Osteocyte (in vitro differentiated cells): ENCODE results near the gene SERAC1. TPM values are rescaled to one million over a fixed set of nuclear protein-coding genes. Genes with fewer than 3 reads are reported as not detected.

ENCODE experiments used
- DNase-seq: peaks from one replicate; pipeline ENCODE4 v3.0.0; 2021; ENCODE audit warnings: mixed read lengths; ENCODE audit not compliant: unreplicated experiment; ENCODE audit errors: extremely low spot score
- H3K27ac Mint-ChIP-seq: one replicate; pipeline ENCODE4 v1.8.0; 2021; ENCODE audit warnings: mild to moderate bottlenecking, mixed read lengths; ENCODE audit not compliant: unreplicated experiment
- H3K27me3 Mint-ChIP-seq: one replicate; pipeline ENCODE4 v1.8.0; 2021; ENCODE audit warnings: mixed read lengths; ENCODE audit not compliant: unreplicated experiment
- H3K36me3 Mint-ChIP-seq: one replicate; pipeline ENCODE4 v1.8.0; 2021; ENCODE audit warnings: mixed read lengths; ENCODE audit not compliant: unreplicated experiment
- H3K4me1 Mint-ChIP-seq: one replicate; pipeline ENCODE4 v1.8.0; 2021; ENCODE audit warnings: mixed read lengths; ENCODE audit not compliant: unreplicated experiment
- H3K4me3 Mint-ChIP-seq: one replicate; pipeline ENCODE4 v1.8.0; 2021; ENCODE audit warnings: mild to moderate bottlenecking, moderate library complexity, mixed read lengths; ENCODE audit not compliant: unreplicated experiment
- H3K9me3 Mint-ChIP-seq: one replicate; pipeline ENCODE4 v1.8.0; 2021; ENCODE audit warnings: mixed read lengths; ENCODE audit not compliant: unreplicated experiment
- total RNA-seq: library from RNA; stranded (reverse); gene quantifications from 2 replicates; pipeline ENCODE4 v1.2.1, GENCODE V29; 2021
- TF ChIP-seq, protein P1 (sequence below): fragments of 200-600 bp; sonication (generic); IDR thresholded peaks from 2 replicates; pipeline ENCODE4 v1.5.0; 2021; ENCODE audit warnings: antibody characterized with exemption, mild to moderate bottlenecking, moderate library complexity

SERAC1 gene
- total RNA-seq, 1 donor from 2014 or later = 10.3 TPM

- TF ChIP-seq, protein P1, sequence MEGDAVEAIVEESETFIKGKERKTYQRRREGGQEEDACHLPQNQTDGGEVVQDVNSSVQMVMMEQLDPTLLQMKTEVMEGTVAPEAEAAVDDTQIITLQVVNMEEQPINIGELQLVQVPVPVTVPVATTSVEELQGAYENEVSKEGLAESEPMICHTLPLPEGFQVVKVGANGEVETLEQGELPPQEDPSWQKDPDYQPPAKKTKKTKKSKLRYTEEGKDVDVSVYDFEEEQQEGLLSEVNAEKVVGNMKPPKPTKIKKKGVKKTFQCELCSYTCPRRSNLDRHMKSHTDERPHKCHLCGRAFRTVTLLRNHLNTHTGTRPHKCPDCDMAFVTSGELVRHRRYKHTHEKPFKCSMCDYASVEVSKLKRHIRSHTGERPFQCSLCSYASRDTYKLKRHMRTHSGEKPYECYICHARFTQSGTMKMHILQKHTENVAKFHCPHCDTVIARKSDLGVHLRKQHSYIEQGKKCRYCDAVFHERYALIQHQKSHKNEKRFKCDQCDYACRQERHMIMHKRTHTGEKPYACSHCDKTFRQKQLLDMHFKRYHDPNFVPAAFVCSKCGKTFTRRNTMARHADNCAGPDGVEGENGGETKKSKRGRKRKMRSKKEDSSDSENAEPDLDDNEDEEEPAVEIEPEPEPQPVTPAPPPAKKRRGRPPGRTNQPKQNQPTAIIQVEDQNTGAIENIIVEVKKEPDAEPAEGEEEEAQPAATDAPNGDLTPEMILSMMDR = no peak
- H3K4me3 Mint-ChIP-seq = no peak overlapping the region
- H3K27me3 Mint-ChIP-seq = no peaks in the 10 kb centered on the region
- H3K27ac Mint-ChIP-seq = peak overlapping the region; percentile 58
- H3K9me3 Mint-ChIP-seq = no peaks in the 10 kb centered on the region
- H3K4me1 Mint-ChIP-seq = peaks cover 36% of the 10 kb centered on the region
- peak; percentile 67 for DNase-seq
- H3K36me3 Mint-ChIP-seq = peaks cover 68% of the 10 kb centered on the region
Measured at GRCh38 chr6:158085261-158086053, 82.6 kb downstream of the SERAC1 start.

GRCh38 chr6:158083455-158084325, 84.4 kb downstream of the SERAC1 start:
- no peak for DNase-seq
- TF ChIP-seq, protein P1 = no peak
- Mint-ChIP-seq H3K9me3 (no peaks in the 10 kb centered on the region), H3K4me3 (no peak overlapping the region), H3K4me1 (peaks cover 31% of the 10 kb centered on the region), H3K27ac (peak overlapping the region; percentile 28), H3K27me3 (no peaks in the 10 kb centered on the region), H3K36me3 (peaks cover 62% of the 10 kb centered on the region)

GRCh38 chr6:158081657-158081935, 86.5 kb downstream of the SERAC1 start:
- TF ChIP-seq, protein P1 = no peak
- no peak overlapping the region for H3K4me3 Mint-ChIP-seq
- H3K27me3 Mint-ChIP-seq = no peaks in the 10 kb centered on the region
- peaks cover 12% of the 10 kb centered on the region for H3K4me1 Mint-ChIP-seq
- no peak for DNase-seq
- H3K36me3 Mint-ChIP-seq = peaks cover 62% of the 10 kb centered on the region
- H3K27ac Mint-ChIP-seq = no peak overlapping the region
- H3K9me3 Mint-ChIP-seq = no peaks in the 10 kb centered on the region

DNA sequence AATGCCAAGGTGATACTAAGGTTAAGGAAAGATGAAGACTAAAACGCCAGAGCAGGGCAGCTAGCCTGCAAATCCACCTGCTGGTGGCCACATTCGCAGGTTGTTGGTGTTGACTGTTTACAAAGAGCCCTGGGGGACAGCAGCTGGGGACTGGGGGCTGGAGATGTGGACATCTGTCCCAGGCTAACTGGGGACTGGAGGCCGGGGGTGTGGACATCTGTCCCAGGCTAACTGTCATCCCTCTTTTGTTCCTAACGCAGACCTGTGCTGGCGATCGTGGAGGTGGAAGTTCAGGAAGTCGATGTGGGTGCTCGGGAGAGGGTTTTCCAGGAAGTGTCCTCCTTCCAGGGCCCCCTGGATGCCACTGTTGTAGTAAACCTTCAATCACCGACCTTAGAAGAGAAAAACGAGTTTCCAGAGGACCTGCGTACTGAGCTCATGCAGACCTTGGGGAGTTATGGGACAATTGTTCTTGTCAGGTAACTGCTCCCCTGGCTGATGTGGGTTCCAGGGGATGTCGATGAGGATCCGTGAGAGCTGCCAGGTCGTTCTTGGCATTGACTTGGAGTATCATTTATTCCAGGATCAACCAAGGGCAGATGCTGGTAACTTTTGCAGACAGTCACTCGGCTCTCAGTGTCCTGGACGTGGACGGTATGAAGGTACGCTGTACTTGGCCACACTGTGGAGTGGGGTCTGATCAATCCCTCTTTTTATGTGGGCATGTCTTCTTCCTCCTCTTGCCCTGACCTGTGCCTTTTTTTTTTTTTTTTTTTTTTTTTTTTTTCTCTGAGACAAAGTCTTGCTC, 87.0 kb downstream of the SERAC1 start:
- no peak overlapping the region for H3K4me3 Mint-ChIP-seq
- no peak overlapping the region for H3K27ac Mint-ChIP-seq
- DNase-seq = no peak
- peaks cover 68% of the 10 kb centered on the region for H3K36me3 Mint-ChIP-seq
- TF ChIP-seq, protein P1 = no peak
- no peaks in the 10 kb centered on the region for H3K27me3 Mint-ChIP-seq
- no peaks in the 10 kb centered on the region for H3K9me3 Mint-ChIP-seq
- peaks cover 7% of the 10 kb centered on the region for H3K4me1 Mint-ChIP-seq
